Stomach (tissue), 9 donors: Measurements from ENCODE around the gene DMKN. TPM values are rescaled to one million over a fixed set of nuclear protein-coding genes. Genes with fewer than 3 reads are reported as not detected.

Experiments
- DNase-seq, 2 donors: peaks; one replicate each; pipeline versions ENCODE4 v3.0.0 to v3.0.0-alpha.2; 2013 to 2019
- H3K27ac ChIP-seq, 5 donors: fragments of 200-600 bp in 4 of 5; sonication (generic) in 4 of 5; one replicate each; pipeline ENCODE4 v1.5.1; 2013 to 2019; ENCODE audit warnings: mild to moderate bottlenecking in 1 of 5, moderate library complexity in 1 of 5
- H3K27me3 ChIP-seq, 3 donors: fragments of 200-600 bp; sonication (generic); one replicate each; pipeline ENCODE4 v1.5.1; 2017 to 2019; ENCODE audit warnings: mixed run types in 1 of 3
- H3K36me3 ChIP-seq, 4 donors: fragments of 200-600 bp; sonication (generic); 1 replicate in 3 of 4; 2 replicates in 1 of 4; pipeline ENCODE4 v1.5.1; 2016 to 2019
- H3K4me1 ChIP-seq, 4 donors: fragments of 200-600 bp; sonication (generic); one replicate each; pipeline ENCODE4 v1.5.1; 2016 to 2019
- H3K4me3 ChIP-seq, 4 donors: fragments of 200-600 bp; sonication (generic) in 3 of 4; one replicate each; pipeline ENCODE4 v1.5.1; 2016 to 2019; ENCODE audit warnings: mild to moderate bottlenecking in 1 of 4
- H3K9me3 ChIP-seq, 4 donors: fragments of 200-600 bp; sonication (generic); one replicate each; pipeline ENCODE4 v1.5.1; 2016 to 2019
- EP300 ChIP-seq: sonication (generic); formaldehyde crosslinking; IDR thresholded peaks from one replicate; pipeline ENCODE4 v1.6.1; 2017; ENCODE audit warnings: antibody characterized with exemption
- POLR2A ChIP-seq, 4 donors: fragments of 450-650 bp; IDR thresholded peaks; one replicate each; pipeline ENCODE4 v1.6.1; 2016; ENCODE audit warnings: antibody characterized with exemption in 4 of 4, control low read depth in 2 of 4, mild to moderate bottlenecking in 1 of 4, moderate library complexity in 1 of 4
- POLR2AphosphoS5 ChIP-seq, 3 donors: sonication (generic); formaldehyde crosslinking; IDR thresholded peaks; one replicate each; pipeline ENCODE4 v1.6.1; 2016; ENCODE audit warnings: antibody characterized with exemption in 3 of 3
- whole genome bisulfite sequencing, 5 donors: extraction: QIAGEN DNeasy Blood & Tissue Kit in 3 of 5; methylation state at CpG; one replicate each; pipeline versions ENCODE4 v1.1.5 to v1.1.7; 2013 to 2018; 5-methylcytosine and 5-hydroxymethylcytosine counted together
- intact Hi-C: fragments of 100-400 bp; cut with DNase I; formaldehyde crosslinking; loops from one replicate; pipeline ENCODE4 v1.15.1; 2023; ENCODE audit warnings: low total_unique reads
- polyA plus RNA-seq, 3 donors: library from polyadenylated mRNA; stranded (reverse); fragments of 200-250 nt; gene quantifications; one replicate each; pipeline ENCODE4 v1.2.3, GENCODE V29; 2013
- total RNA-seq, 5 donors: library from RNA; depleted of rRNA; stranded (reverse); fragments of >200 nt; gene quantifications; one replicate each; pipeline versions ENCODE4 v1.1.0 to v1.2.3, GENCODE V29; 2014 to 2016
- TF ChIP-seq, protein P1 (sequence below), 7 experiments: fragments of 450-650 bp in 4 of 7; fragments of 200-600 bp in 3 of 7; sonication (generic) in 3 of 7; IDR thresholded peaks; one replicate each; pipeline ENCODE4 v1.5.1; 2016 to 2019; ENCODE audit warnings: antibody characterized with exemption in 7 of 7, control low read depth in 2 of 7, mild to moderate bottlenecking in 1 of 7
- donor health status: healthy with polysubstance abuse.
- donor health status: Bipolar disorder and iron deficiency.
- donor health status: healthy.

The DMKN gene
- total and polyA plus RNA-seq, 8 donors, result 4.9 to 139 (median 36.9) TPM; not detected in 1

DNA sequence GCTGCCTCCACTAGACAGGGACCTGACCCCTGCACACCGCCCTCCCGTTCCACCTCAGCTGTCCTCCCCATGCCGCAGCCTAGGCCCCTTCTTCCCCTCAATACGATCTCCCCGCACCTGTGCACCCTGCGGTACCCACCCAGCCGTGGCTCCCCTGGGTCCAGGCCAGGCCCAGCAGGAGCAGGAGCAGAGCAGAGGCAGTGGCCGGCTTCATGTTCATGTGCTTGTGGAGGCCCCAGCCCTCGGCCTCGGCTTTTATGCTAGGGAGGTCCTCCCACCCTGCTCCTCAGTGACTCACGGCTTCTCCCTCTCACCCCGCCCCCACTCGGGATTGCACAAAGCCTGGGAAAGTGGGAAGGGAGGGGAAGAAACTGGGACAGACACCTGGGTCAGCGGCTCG, 11.8 kb downstream of the DMKN start:
- intact Hi-C loops, result no loop called here
- 66 to 87% (median 82%) methylated on average over 11 to 15 of the region's 15 CpGs for WGBS, 5 donors
- Histone ChIP-seq H3K4me3 (no peak overlapping the region), H3K4me1 (no peaks in the 10 kb centered on the region), H3K36me3 (peaks cover 0 to 11% (median 2%) of the 10 kb centered on the region in 4 donors), H3K27ac (no peak overlapping the region), H3K9me3 (no peaks in the 10 kb centered on the region), H3K27me3 (peaks cover 0 to 5% (median 0%) of the 10 kb centered on the region in 3 donors)
- TF ChIP-seq, protein P1, sequence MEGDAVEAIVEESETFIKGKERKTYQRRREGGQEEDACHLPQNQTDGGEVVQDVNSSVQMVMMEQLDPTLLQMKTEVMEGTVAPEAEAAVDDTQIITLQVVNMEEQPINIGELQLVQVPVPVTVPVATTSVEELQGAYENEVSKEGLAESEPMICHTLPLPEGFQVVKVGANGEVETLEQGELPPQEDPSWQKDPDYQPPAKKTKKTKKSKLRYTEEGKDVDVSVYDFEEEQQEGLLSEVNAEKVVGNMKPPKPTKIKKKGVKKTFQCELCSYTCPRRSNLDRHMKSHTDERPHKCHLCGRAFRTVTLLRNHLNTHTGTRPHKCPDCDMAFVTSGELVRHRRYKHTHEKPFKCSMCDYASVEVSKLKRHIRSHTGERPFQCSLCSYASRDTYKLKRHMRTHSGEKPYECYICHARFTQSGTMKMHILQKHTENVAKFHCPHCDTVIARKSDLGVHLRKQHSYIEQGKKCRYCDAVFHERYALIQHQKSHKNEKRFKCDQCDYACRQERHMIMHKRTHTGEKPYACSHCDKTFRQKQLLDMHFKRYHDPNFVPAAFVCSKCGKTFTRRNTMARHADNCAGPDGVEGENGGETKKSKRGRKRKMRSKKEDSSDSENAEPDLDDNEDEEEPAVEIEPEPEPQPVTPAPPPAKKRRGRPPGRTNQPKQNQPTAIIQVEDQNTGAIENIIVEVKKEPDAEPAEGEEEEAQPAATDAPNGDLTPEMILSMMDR (IDR thresholded peaks at IDR 0.05), result no peak
- TF ChIP-seq POLR2A (IDR thresholded peaks at IDR 0.05) (no peak), POLR2AphosphoS5 (IDR thresholded peaks at IDR 0.05) (no peak), EP300 (no peak)
- DNase-seq, result no peak

DNA sequence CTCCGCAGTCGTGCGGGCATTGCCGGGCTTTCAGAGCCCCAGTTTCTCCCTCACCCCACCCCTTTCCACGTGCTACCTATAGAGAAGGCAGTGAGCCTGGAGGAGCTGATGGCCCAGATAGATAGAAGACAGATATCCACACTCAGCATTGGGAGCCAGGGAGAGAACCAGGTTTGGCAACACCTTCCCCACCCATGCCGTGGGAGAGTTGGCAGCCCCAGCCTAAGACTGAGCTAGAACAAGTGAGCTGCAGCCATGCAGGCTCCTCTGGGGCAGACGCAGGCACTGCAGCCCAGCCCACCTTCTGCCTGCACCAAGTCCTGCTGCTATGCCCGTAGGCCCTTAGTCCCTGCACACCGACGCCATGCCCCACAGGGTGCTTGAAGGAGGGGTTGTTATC, 12.8 kb downstream of the DMKN start:
- Histone ChIP-seq H3K4me3 (no peak overlapping the region), H3K36me3 (peaks cover 0 to 11% (median 2%) of the 10 kb centered on the region in 4 donors), H3K27ac (no peak overlapping the region), H3K4me1 (peaks cover 0 to 3% (median under 1%) of the 10 kb centered on the region in 4 donors), H3K9me3 (no peaks in the 10 kb centered on the region), H3K27me3 (peaks cover 0 to 4% (median 0%) of the 10 kb centered on the region in 3 donors)
- TF ChIP-seq, protein P1 (IDR thresholded peaks at IDR 0.05), result no peak
- TF ChIP-seq POLR2A (IDR thresholded peaks at IDR 0.05), result no peak
- no peak for TF ChIP-seq EP300
- no peak for TF ChIP-seq POLR2AphosphoS5 (IDR thresholded peaks at IDR 0.05)
- intact Hi-C loops, result no loop called here
- DNase-seq, result no peak
- 78 to 89% (median 85%) methylated on average over 4 to 10 of the region's 10 CpGs for WGBS, 5 donors

DNA sequence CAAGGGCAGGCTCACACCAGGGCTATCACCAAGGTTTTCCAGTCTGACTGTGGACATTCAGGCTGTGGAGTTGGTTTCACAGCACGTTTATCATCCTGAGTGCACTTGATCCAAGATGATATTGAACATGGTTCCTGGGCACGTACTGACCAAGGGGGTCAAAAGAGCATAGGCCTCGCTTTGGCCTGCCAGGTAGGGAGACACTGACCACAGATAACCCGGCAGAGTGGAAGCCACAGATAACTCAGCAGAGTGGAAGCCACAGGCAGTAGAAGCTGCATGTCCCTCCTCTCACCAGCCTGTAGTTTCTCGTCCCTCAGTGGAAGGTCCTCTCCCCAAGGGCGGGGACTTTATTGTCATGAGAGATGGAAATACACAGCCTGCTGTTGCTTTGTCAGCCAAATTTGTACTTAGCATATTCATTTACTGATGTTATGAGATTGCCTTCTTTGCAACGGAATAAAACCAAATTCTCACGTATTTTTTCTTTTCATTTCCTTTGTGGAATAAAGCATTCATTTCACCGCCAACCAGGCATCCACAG, 14.4 kb downstream of the DMKN start:
- intact Hi-C loops, result no loop called here
- TF ChIP-seq, protein P1 (IDR thresholded peaks at IDR 0.05), result no peak
- TF ChIP-seq POLR2A (IDR thresholded peaks at IDR 0.05), result no peak
- no peak for TF ChIP-seq POLR2AphosphoS5 (IDR thresholded peaks at IDR 0.05)
- no peak for TF ChIP-seq EP300
- peaks cover 0 to 9% (median 0%) of the 10 kb centered on the region in 3 donors for H3K27me3 ChIP-seq
- H3K27ac ChIP-seq, result no peak overlapping the region
- 66 to 80% (median 74%) methylated on average over 9 of the region's 9 CpGs for WGBS, 5 donors
- no peak for DNase-seq
- H3K4me3 ChIP-seq, result no peak overlapping the region
- peaks cover 0 to 10% (median 8%) of the 10 kb centered on the region in 4 donors for H3K4me1 ChIP-seq
- no peaks in the 10 kb centered on the region for H3K9me3 ChIP-seq
- H3K36me3 ChIP-seq, result peaks cover 0 to 11% (median 0%) of the 10 kb centered on the region in 4 donors

DNA sequence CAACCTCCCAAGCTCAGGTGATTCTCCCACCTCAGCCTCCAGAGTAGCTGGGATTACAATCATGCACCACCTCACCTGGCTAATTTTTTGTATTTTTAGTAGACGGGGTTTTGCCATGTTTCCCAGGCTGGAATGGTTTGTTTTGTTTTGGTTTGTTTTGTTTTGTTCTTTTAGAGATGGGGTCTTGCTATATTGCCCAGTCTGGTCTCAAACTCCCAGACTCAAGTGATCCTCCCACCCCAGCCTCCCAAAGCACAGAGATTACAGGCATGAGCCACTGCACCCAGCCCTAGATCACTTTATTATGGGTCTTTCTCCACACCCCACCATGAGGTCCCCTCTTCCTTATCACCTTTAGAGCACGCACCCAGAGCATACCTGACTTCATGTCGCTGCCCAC, 15.2 kb downstream of the DMKN start:
- no peaks in the 10 kb centered on the region for H3K9me3 ChIP-seq
- H3K36me3 ChIP-seq, result peaks cover 0 to 11% (median 0%) of the 10 kb centered on the region in 4 donors
- no peak overlapping the region for H3K27ac ChIP-seq
- peaks cover 0 to 10% (median 8%) of the 10 kb centered on the region in 4 donors for H3K4me1 ChIP-seq
- TF ChIP-seq EP300 (no peak), POLR2A (IDR thresholded peaks at IDR 0.05) (no peak), POLR2AphosphoS5 (IDR thresholded peaks at IDR 0.05) (no peak)
- TF ChIP-seq, protein P1 (IDR thresholded peaks at IDR 0.05), result no peak
- DNase-seq, result no peak
- intact Hi-C loops, result no loop called here
- 71 to 91% (median 86%) methylated on average over 3 of the region's 3 CpGs for WGBS, 5 donors
- no peak overlapping the region for H3K4me3 ChIP-seq
- H3K27me3 ChIP-seq, result peaks cover 0 to 15% (median 0%) of the 10 kb centered on the region in 3 donors
